Fibroblast of lung (primary cell): ENCODE results near the gene KIRREL3. TPM values are rescaled to one million over a fixed set of nuclear protein-coding genes. Genes with fewer than 3 reads are reported as not detected.

Experiments used
- DNase-seq, 2 donors: peaks; one replicate each; pipeline versions ENCODE4 v3.0.0 to v3.0.0-alpha.2; 2010; ENCODE audit warnings: low read depth in 2 of 2
- H2AFZ ChIP-seq: 2 replicates; pipeline ENCODE4 v1.5.1; 2012; ENCODE audit warnings: low read length, control low read depth, inconsistent platforms
- H3K27ac ChIP-seq: 2 replicates; pipeline ENCODE4 v1.5.1; 2011; ENCODE audit warnings: low read length, control low read depth; ENCODE audit not compliant: insufficient read depth
- H3K27me3 ChIP-seq: 2 replicates; pipeline ENCODE4 v1.5.1; 2011; ENCODE audit warnings: mild to moderate bottlenecking, low read length; ENCODE audit not compliant: control insufficient read depth, insufficient read depth
- H3K36me3 ChIP-seq: 2 replicates; pipeline ENCODE4 v1.5.1; 2011; ENCODE audit warnings: low read length; ENCODE audit not compliant: control insufficient read depth, insufficient read depth
- H3K4me1 ChIP-seq: 2 replicates; pipeline ENCODE4 v1.5.1; 2011; ENCODE audit warnings: low read length; ENCODE audit not compliant: control insufficient read depth, insufficient read depth; ENCODE audit errors: extremely low read depth
- H3K4me2 ChIP-seq: 2 replicates; pipeline ENCODE4 v1.5.1; 2011; ENCODE audit warnings: low read length, control low read depth; ENCODE audit not compliant: insufficient read depth; ENCODE audit errors: extremely low read depth
- H3K4me3 ChIP-seq, 4 experiments: fragments of 200-600 bp in 1 of 4; sonication (generic) in 1 of 4; replicated peaks in 1 of 4; 2 replicates each; pipeline ENCODE4 v1.5.1; 2011 to 2016; ENCODE audit warnings: low read length in 4 of 4, low read depth in 3 of 4, mild to moderate bottlenecking in 3 of 4, control low read depth in 2 of 4, inconsistent platforms in 1 of 4, mixed read lengths in 1 of 4; ENCODE audit not compliant: insufficient read depth in 1 of 4; ENCODE audit errors: control extremely low read depth in 1 of 4
- H3K79me2 ChIP-seq: 2 replicates; pipeline ENCODE4 v1.5.1; 2012; ENCODE audit warnings: mild to moderate bottlenecking, low read length, inconsistent platforms; ENCODE audit not compliant: control insufficient read depth, insufficient read depth
- H3K9ac ChIP-seq: 2 replicates; pipeline ENCODE4 v1.5.1; 2011; ENCODE audit warnings: mild to moderate bottlenecking, low read length, control low read depth; ENCODE audit not compliant: insufficient read depth
- H3K9me3 ChIP-seq: 2 replicates; pipeline ENCODE4 v1.5.1; 2012; ENCODE audit warnings: low read depth, low read length; ENCODE audit not compliant: control insufficient read depth, insufficient read depth
- H4K20me1 ChIP-seq: 2 replicates; pipeline ENCODE4 v1.5.1; 2011; ENCODE audit warnings: low read length; ENCODE audit not compliant: control insufficient read depth, insufficient read depth; ENCODE audit errors: extremely low read depth
- CTCF ChIP-seq, 2 donors: IDR thresholded peaks in 1 of 2; conservative IDR thresholded peaks in 1 of 2; 1 replicate in 1 of 2; 2 replicates in 1 of 2; pipeline ENCODE4 v1.5.1; 2011 to 2012; ENCODE audit warnings: low read length in 2 of 2, control low read depth in 1 of 2, inconsistent platforms in 1 of 2, low read depth in 1 of 2, mild to moderate bottlenecking in 1 of 2
- EZH2 ChIP-seq: IDR thresholded peaks from 2 replicates; pipeline ENCODE4 v1.5.1; 2012; ENCODE audit warnings: low read length, control low read depth, mild to moderate bottlenecking; ENCODE audit errors: missing control alignments
- polyA plus RNA-seq, 2 donors: library from polyadenylated mRNA; depleted of rRNA in 1 of 2; stranded (reverse) in 1 of 2; unstranded in 1 of 2; fragments of >200 nt; gene quantifications; 2 replicates each; pipeline ENCODE4 v1.2.1, GENCODE V29; 2011 to 2012; ENCODE audit warnings: missing spikeins in 1 of 2
- total RNA-seq: library from RNA; depleted of rRNA; stranded (reverse); fragments of >200 nt; gene quantifications from 2 replicates; pipeline ENCODE4 v1.2.1, GENCODE V29; 2014

The KIRREL3 gene
- total and polyA plus RNA-seq, 2 donors (not counting 1 experiment from before 2014, with no cell fraction given) = 2.8 to 6.1 TPM

GRCh38 chr11:126426820-126427749 is 573.5 kb downstream of the KIRREL3 start:
- H3K36me3 ChIP-seq = no peaks in the 10 kb centered on the region
- H3K27ac ChIP-seq = no peak overlapping the region
- H2AFZ ChIP-seq = no peak overlapping the region
- no peak overlapping the region for H3K9ac ChIP-seq
- no peak for DNase-seq
- H4K20me1 ChIP-seq = no peaks in the 10 kb centered on the region
- H3K27me3 ChIP-seq = no peaks in the 10 kb centered on the region
- no peak overlapping the region for H3K4me2 ChIP-seq
- peaks cover 14% of the 10 kb centered on the region for H3K4me1 ChIP-seq
- no peak overlapping the region for H3K4me3 ChIP-seq
- TF ChIP-seq CTCF (conservative IDR thresholded peaks at IDR 0.05 in 1 of 2, IDR thresholded peaks at IDR 0.05 in 1 of 2; ENCODE audit: low read depth in 1 of 2, low read length in 2 of 2) (no peak), EZH2 (no peak)
- H3K79me2 ChIP-seq = no peaks in the 10 kb centered on the region
- no peaks in the 10 kb centered on the region for H3K9me3 ChIP-seq

DNA sequence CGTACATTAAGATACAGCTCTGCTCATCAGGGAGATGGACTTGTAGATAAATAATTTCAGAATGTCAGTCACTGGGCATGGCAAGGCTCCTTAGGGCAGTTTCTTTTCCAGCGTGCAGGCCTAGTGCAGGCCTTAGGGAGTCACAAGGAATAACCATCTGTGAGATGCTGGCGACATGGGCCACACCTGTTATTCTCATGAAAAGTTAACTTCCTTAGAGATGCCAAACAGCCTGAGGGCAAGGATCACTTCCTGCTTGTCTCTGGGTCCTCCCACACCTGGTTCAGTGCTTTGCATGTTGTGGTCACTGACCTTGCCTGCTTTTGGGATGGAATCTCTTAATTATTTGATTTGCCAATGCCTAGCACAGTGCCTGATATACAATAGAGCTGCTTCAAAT is 574.5 kb downstream of the KIRREL3 start:
- peaks cover 5% of the 10 kb centered on the region for H3K4me1 ChIP-seq
- H2AFZ ChIP-seq = no peak overlapping the region
- H4K20me1 ChIP-seq = no peaks in the 10 kb centered on the region
- H3K36me3 ChIP-seq = no peaks in the 10 kb centered on the region
- H3K4me2 ChIP-seq = no peak overlapping the region
- TF ChIP-seq EZH2 (no peak), CTCF (conservative IDR thresholded peaks at IDR 0.05 in 1 of 2, IDR thresholded peaks at IDR 0.05 in 1 of 2; ENCODE audit: low read depth in 1 of 2, low read length in 2 of 2) (no peak)
- H3K79me2 ChIP-seq = no peaks in the 10 kb centered on the region
- H3K9ac ChIP-seq = no peak overlapping the region
- no peak for DNase-seq
- no peak overlapping the region for H3K4me3 ChIP-seq
- no peaks in the 10 kb centered on the region for H3K9me3 ChIP-seq
- no peaks in the 10 kb centered on the region for H3K27me3 ChIP-seq
- no peak overlapping the region for H3K27ac ChIP-seq

DNA sequence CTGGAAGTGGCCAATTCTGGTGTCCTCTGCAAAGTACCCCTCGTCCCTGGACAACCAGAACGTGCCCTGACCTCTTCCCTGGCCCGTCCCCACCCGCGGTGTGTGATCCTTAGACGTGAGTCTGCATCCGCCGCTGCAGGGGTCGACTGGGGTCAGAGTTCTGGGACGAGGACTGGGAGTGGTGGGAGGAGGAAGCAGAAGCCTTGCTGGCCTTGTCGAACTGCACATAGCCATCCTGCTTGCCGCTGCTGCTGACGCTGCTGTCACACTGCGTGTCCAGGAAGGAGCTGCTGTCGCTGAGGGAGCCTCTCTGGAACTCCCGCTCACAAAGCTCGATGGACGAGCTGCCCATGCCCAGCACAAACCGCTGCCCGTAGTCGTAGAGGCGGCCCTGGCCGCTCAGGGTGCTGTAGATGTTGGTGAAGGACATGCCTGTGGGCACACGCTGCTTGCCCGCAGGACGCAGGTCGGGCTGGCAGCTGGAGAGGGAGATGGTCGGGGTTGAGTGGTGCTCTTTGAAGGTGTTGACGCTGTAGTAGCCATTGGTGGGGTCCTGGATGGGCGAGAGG is 576.0 kb downstream of the KIRREL3 start:
- no peaks in the 10 kb centered on the region for H3K36me3 ChIP-seq
- H3K4me2 ChIP-seq = no peak overlapping the region
- TF ChIP-seq CTCF (conservative IDR thresholded peaks at IDR 0.05 in 1 of 2, IDR thresholded peaks at IDR 0.05 in 1 of 2; ENCODE audit: low read depth in 1 of 2, low read length in 2 of 2) = no peak
- TF ChIP-seq EZH2 = no peak
- no peaks in the 10 kb centered on the region for H3K27me3 ChIP-seq
- no peaks in the 10 kb centered on the region for H3K79me2 ChIP-seq
- H4K20me1 ChIP-seq = no peaks in the 10 kb centered on the region
- no peak overlapping the region for H3K27ac ChIP-seq
- no peak overlapping the region for H2AFZ ChIP-seq
- H3K4me1 ChIP-seq = peaks cover 2% of the 10 kb centered on the region
- DNase-seq = no peak
- no peak overlapping the region for H3K9ac ChIP-seq
- no peaks in the 10 kb centered on the region for H3K9me3 ChIP-seq
- no peak overlapping the region for H3K4me3 ChIP-seq
